HEK293T (cell line): ENCODE results near the gene SALL1.

Source experiments
- BHLHE40 ChIP-seq: fragments of 450-650 bp; IDR thresholded peaks from 2 replicates; pipeline ENCODE4 v1.6.1; 2016; ENCODE audit warnings: mild to moderate bottlenecking, moderate library complexity, borderline replicate concordance
- ELF4 ChIP-seq: fragments of 450-650 bp; IDR thresholded peaks from 2 replicates; pipeline ENCODE4 v1.6.1; 2017; ENCODE audit warnings: antibody characterized with exemption
- FOXM1 ChIP-seq: fragments of 450-650 bp; IDR thresholded peaks from 2 replicates; pipeline ENCODE4 v1.6.1; 2017; ENCODE audit warnings: mild to moderate bottlenecking, borderline replicate concordance
- L3MBTL2 ChIP-seq: fragments of 450-650 bp; conservative IDR thresholded peaks from 2 replicates; pipeline ENCODE4 v1.6.1; 2016; ENCODE audit warnings: mild to moderate bottlenecking
- PKNOX1 ChIP-seq: fragments of 450-650 bp; IDR thresholded peaks from 2 replicates; pipeline ENCODE4 v1.6.1; 2016
- SP1 ChIP-seq: fragments of 450-650 bp; IDR thresholded peaks from 2 replicates; pipeline ENCODE4 v1.6.1; 2017
- SUZ12 ChIP-seq: fragments of 450-650 bp; IDR thresholded peaks from 2 replicates; pipeline ENCODE4 v1.6.1; 2016; ENCODE audit warnings: mild to moderate bottlenecking
- TARDBP ChIP-seq: fragments of 450-650 bp; IDR thresholded peaks from 2 replicates; pipeline ENCODE4 v1.6.1; 2016

- TF ChIP-seq SUZ12 (no peak), ELF4 (no peak), BHLHE40 (no peak), TARDBP (no peak), PKNOX1 (no peak), SP1 (no peak), L3MBTL2 (no peak), FOXM1 (no peak)
Measured at GRCh38 chr16:51114382-51114781, 36.7 kb downstream of the SALL1 start.
